GM19372 (cell line): ENCODE results near the gene SMC1A.
A peak's percentile ranks its signal among the peaks of the same experiment; 100 is the strongest.
"Not testable (repeated sequence)": the region's sequence is repeated elsewhere in the genome, so short reads cannot be mapped to it uniquely, and the experiment has no call there.

ENCODE experiments used
- ATAC-seq: cut with Tn5 transposase; IDR thresholded peaks from one replicate; pipeline ENCODE4 v1.9.1; 2021; ENCODE audit warnings: mild to moderate bottlenecking, low read depth, moderate library complexity; ENCODE audit not compliant: unreplicated experiment

Gene SMC1A

GRCh38 chrX:53422086-53422860 lies at the start of gene SMC1A:
SMC1A (minus strand) TSS chrX:53422654; CDS start chrX:53422600, 54 bp downstream.
- ATAC-seq = peak; percentile 89

GRCh38 chrX:53471346-53471745 lies 48.9 kb upstream of the SMC1A start:
- no peak for ATAC-seq

GRCh38 chrX:53468659-53469058 lies 46.2 kb upstream of the SMC1A start:
- ATAC-seq = not testable (repeated sequence)

- ATAC-seq = no peak
Observed at GRCh38 chrX:53458082-53458481, 35.6 kb upstream of the SMC1A start.

GRCh38 chrX:53456254-53456653 lies 33.8 kb upstream of the SMC1A start:
- no peak for ATAC-seq

- ATAC-seq = no peak
Observed at GRCh38 chrX:53452812-53453211, 30.4 kb upstream of the SMC1A start.

GRCh38 chrX:53449632-53450031 lies 27.2 kb upstream of the SMC1A start:
- no peak for ATAC-seq

GRCh38 chrX:53447441-53447840 lies 25.0 kb upstream of the SMC1A start:
- no peak for ATAC-seq

- no peak for ATAC-seq
Observed at GRCh38 chrX:53445977-53446376, 23.5 kb upstream of the SMC1A start.

GRCh38 chrX:53442322-53442631 lies 19.8 kb upstream of the SMC1A start:
- ATAC-seq = no peak

GRCh38 chrX:53441531-53442321 lies 19.3 kb upstream of the SMC1A start:
- ATAC-seq = peak; percentile 67

- no peak for ATAC-seq
Observed at GRCh38 chrX:53440621-53441517, 18.4 kb upstream of the SMC1A start.

- no peak for ATAC-seq
Observed at GRCh38 chrX:53440101-53440500, 17.6 kb upstream of the SMC1A start.

GRCh38 chrX:53438832-53439230 lies 16.4 kb upstream of the SMC1A start:
- no peak for ATAC-seq

- no peak for ATAC-seq
Observed at GRCh38 chrX:53438174-53438831, 15.8 kb upstream of the SMC1A start.

- no peak for ATAC-seq
Observed at GRCh38 chrX:53437206-53437605, 14.8 kb upstream of the SMC1A start.

GRCh38 chrX:53435997-53436396 lies 13.5 kb upstream of the SMC1A start:
- no peak for ATAC-seq

- ATAC-seq = peak; percentile 91
Observed at GRCh38 chrX:53433651-53434639, 11.5 kb upstream of the SMC1A start, which contains the start of gene HSD17B10. HSD17B10 (minus strand) TSS chrX:53434370; CDS start chrX:53434345, 25 bp downstream.

- no peak for ATAC-seq
Observed at GRCh38 chrX:53430231-53430630, 7.8 kb upstream of the SMC1A start.
